H9 (cell line): ENCODE results near the gene SETBP1. TPM values are rescaled to one million over a fixed set of nuclear protein-coding genes. Genes with fewer than 3 reads are reported as not detected.

Experiments
- DNase-seq: peaks from one replicate; pipeline ENCODE4 v3.0.0-alpha.2; 2017
- H2AFZ ChIP-seq: one replicate; pipeline ENCODE4 v1.6.1; 2013; ENCODE audit warnings: mild to moderate bottlenecking, low read length, control low read depth, moderate library complexity
- H2AK5ac ChIP-seq: 2 replicates; pipeline ENCODE4 v1.6.1; 2013; ENCODE audit warnings: low read length, control low read depth, mixed read lengths; ENCODE audit not compliant: insufficient read length
- H2BK120ac ChIP-seq: one replicate; pipeline ENCODE4 v1.6.1; 2013; ENCODE audit warnings: low read depth, mild to moderate bottlenecking, low read length, control low read depth, inconsistent platforms; ENCODE audit not compliant: poor library complexity, severe bottlenecking
- H2BK12ac ChIP-seq: 2 replicates; pipeline ENCODE4 v1.6.1; 2013; ENCODE audit warnings: low read length, control low read depth, mixed read lengths, low read depth; ENCODE audit not compliant: insufficient read length
- H2BK15ac ChIP-seq: 2 replicates; pipeline ENCODE4 v1.6.1; 2013; ENCODE audit warnings: low read depth, low read length, control low read depth
- H2BK20ac ChIP-seq: one replicate; pipeline ENCODE4 v1.6.1; 2013; ENCODE audit warnings: low read depth, mild to moderate bottlenecking, low read length, control low read depth, inconsistent platforms; ENCODE audit not compliant: poor library complexity, severe bottlenecking
- H2BK5ac ChIP-seq: 2 replicates; pipeline ENCODE4 v1.6.1; 2013; ENCODE audit warnings: low read length, control low read depth, mixed read lengths; ENCODE audit not compliant: insufficient read length
- H3K14ac ChIP-seq: 2 replicates; pipeline ENCODE4 v1.6.1; 2013; ENCODE audit warnings: low read length, control low read depth; ENCODE audit not compliant: insufficient read depth
- H3K18ac ChIP-seq: 2 replicates; pipeline ENCODE4 v1.6.1; 2013; ENCODE audit warnings: low read depth, mild to moderate bottlenecking, mixed read lengths, low read length, control low read depth; ENCODE audit not compliant: insufficient read length
- H3K23ac ChIP-seq: 2 replicates; pipeline ENCODE4 v1.6.1; 2013; ENCODE audit warnings: low read length, control low read depth, mixed read lengths, low read depth; ENCODE audit not compliant: insufficient read length
- H3K23me2 ChIP-seq: 2 replicates; pipeline ENCODE4 v1.6.1; 2013; ENCODE audit warnings: low read depth, mild to moderate bottlenecking, mixed read lengths, low read length, control low read depth; ENCODE audit not compliant: insufficient read length, poor library complexity, severe bottlenecking
- H3K27ac ChIP-seq: 2 replicates; pipeline ENCODE4 v1.5.1; 2013; ENCODE audit warnings: low read length, control low read depth, mixed read lengths, low read depth; ENCODE audit not compliant: insufficient read length
- H3K27me3 ChIP-seq: 2 replicates; pipeline ENCODE4 v1.6.1; 2013; ENCODE audit warnings: low read length, control low read depth, inconsistent platforms; ENCODE audit not compliant: insufficient read depth
- H3K4ac ChIP-seq: 2 replicates; pipeline ENCODE4 v1.6.1; 2013; ENCODE audit warnings: low read depth, mild to moderate bottlenecking, control low read depth, inconsistent platforms, low read length, moderate library complexity
- H3K4me1 ChIP-seq: 2 replicates; pipeline ENCODE4 v1.6.1; 2013; ENCODE audit warnings: low read length, control low read depth, inconsistent platforms; ENCODE audit not compliant: insufficient read depth
- H3K4me2 ChIP-seq: 2 replicates; pipeline ENCODE4 v1.6.1; 2013; ENCODE audit warnings: low read length, control low read depth, mixed read lengths; ENCODE audit not compliant: insufficient read length, insufficient read depth
- H3K56ac ChIP-seq: 2 replicates; pipeline ENCODE4 v1.6.1; 2013; ENCODE audit warnings: low read depth, mild to moderate bottlenecking, mixed read lengths, low read length, control low read depth; ENCODE audit not compliant: insufficient read length
- H3K79me1 ChIP-seq: 2 replicates; pipeline ENCODE4 v1.6.1; 2013; ENCODE audit warnings: low read depth, mild to moderate bottlenecking, moderate library complexity, low read length, control low read depth, inconsistent platforms; ENCODE audit not compliant: insufficient read depth, poor library complexity, severe bottlenecking
- H3K79me2 ChIP-seq: 2 replicates; pipeline ENCODE4 v1.6.1; 2013; ENCODE audit warnings: low read length, control low read depth, inconsistent platforms; ENCODE audit not compliant: insufficient read depth
- H3K9ac ChIP-seq: 2 replicates; pipeline ENCODE4 v1.6.1; 2013; ENCODE audit warnings: low read length, control low read depth, mixed read lengths; ENCODE audit not compliant: insufficient read length; ENCODE audit errors: extremely low read depth
- H3K9me3 ChIP-seq: one replicate; pipeline ENCODE4 v1.6.1; 2013; ENCODE audit warnings: low read depth, low read length, inconsistent platforms; ENCODE audit not compliant: control insufficient read depth
- H3T11ph ChIP-seq: one replicate; pipeline ENCODE4 v1.6.1; 2013; ENCODE audit warnings: mild to moderate bottlenecking, low read length, control low read depth, inconsistent platforms
- H4K20me1 ChIP-seq: one replicate; pipeline ENCODE4 v1.6.1; 2013; ENCODE audit not compliant: control insufficient read depth, insufficient read length, insufficient read depth
- H4K5ac ChIP-seq: 2 replicates; pipeline ENCODE4 v1.6.1; 2013; ENCODE audit warnings: low read depth, mild to moderate bottlenecking, mixed read lengths, low read length, control low read depth; ENCODE audit not compliant: insufficient read length
- H4K8ac ChIP-seq: replicated peaks from 2 replicates; pipeline ENCODE4 v1.6.1; 2013; ENCODE audit warnings: low read length, control low read depth, mixed read lengths, low read depth; ENCODE audit not compliant: insufficient read length
- H4K91ac ChIP-seq: 2 replicates; pipeline ENCODE4 v1.6.1; 2013; ENCODE audit warnings: low read depth, mild to moderate bottlenecking, moderate library complexity, mixed read lengths, low read length, control low read depth; ENCODE audit not compliant: insufficient read length
- H3K27ac Mint-ChIP-seq, 3 experiments: 2 replicates in 2 of 3; 3 replicates in 1 of 3; pipeline ENCODE4 v1.8.0; 2020 to 2021; ENCODE audit warnings: mixed read lengths in 3 of 3, mild to moderate bottlenecking in 1 of 3, moderate library complexity in 1 of 3
- H3K27me3 Mint-ChIP-seq: 2 replicates; pipeline ENCODE4 v1.8.0; 2021; ENCODE audit warnings: low read depth, mild to moderate bottlenecking, moderate library complexity, mixed read lengths
- H3K36me3 Mint-ChIP-seq, 3 experiments: 2 replicates in 2 of 3; 3 replicates in 1 of 3; pipeline ENCODE4 v1.8.0; 2020 to 2021; ENCODE audit warnings: low read depth in 3 of 3, mixed read lengths in 3 of 3; ENCODE audit not compliant: insufficient read depth in 1 of 3
- H3K4me1 Mint-ChIP-seq, 2 experiments: 2 replicates each; pipeline ENCODE4 v1.8.0; 2020; ENCODE audit warnings: mixed read lengths in 2 of 2
- H3K4me3 Mint-ChIP-seq, 2 experiments: 2 replicates in 1 of 2; 3 replicates in 1 of 2; pipeline ENCODE4 v1.8.0; 2020 to 2021; ENCODE audit warnings: mild to moderate bottlenecking in 2 of 2, mixed read lengths in 2 of 2, moderate library complexity in 1 of 2
- H3K9me3 Mint-ChIP-seq, 2 experiments: 2 replicates in 1 of 2; 3 replicates in 1 of 2; pipeline ENCODE4 v1.8.0; 2020; ENCODE audit warnings: mild to moderate bottlenecking in 2 of 2, mixed read lengths in 2 of 2, moderate library complexity in 1 of 2
- WGBS: extraction: QIAGEN DNeasy Blood & Tissue Kit; methylation state at CpG from one replicate; pipeline ENCODE4 v1.1.7; 2013; ENCODE audit warnings: missing lambda C conversion rate, low lambda C conversion rate, mixed read lengths; ENCODE audit not compliant: insufficient read length; ENCODE audit errors: extremely low coverage; 5-methylcytosine and 5-hydroxymethylcytosine counted together
- total RNA-seq: library from RNA; stranded (reverse); gene quantifications from 2 replicates; pipeline ENCODE4 v1.2.1, GENCODE V29; 2021
- TF ChIP-seq, protein P1 (sequence below): fragments of 200-600 bp; sonication (generic); conservative IDR thresholded peaks from 3 replicates; pipeline ENCODE4 v1.8.0; 2021; ENCODE audit warnings: antibody characterized with exemption, mild to moderate bottlenecking

Gene SETBP1
- total RNA-seq, 1 experiment from 2014 or later = 4.6 TPM

DNA sequence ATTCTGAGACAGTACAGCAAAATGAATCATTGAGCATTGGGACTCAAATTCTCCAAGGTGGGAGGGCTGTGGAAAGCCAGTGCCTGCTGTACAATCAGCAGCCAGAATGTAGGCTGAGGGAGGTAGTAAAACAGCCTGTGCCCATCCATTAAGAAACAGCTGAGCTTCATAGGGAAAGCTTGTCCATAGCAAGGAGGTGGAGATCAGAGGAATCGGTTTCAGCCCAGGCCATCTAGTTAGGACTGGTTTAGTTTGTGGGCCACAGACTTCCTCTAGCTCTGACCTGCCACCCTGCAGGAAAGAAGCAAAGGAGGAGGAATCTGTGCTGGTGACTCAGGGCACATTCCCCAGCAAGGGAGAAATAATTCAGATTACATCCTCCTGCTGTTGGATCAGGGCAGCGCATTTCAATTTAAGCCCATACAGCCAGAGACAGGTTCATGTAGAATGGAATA is 333.4 kb downstream of the SETBP1 start:
- Histone ChIP-seq H3K4me2 (no peak overlapping the region), H2BK15ac (no peak overlapping the region), H3K27ac (no peak overlapping the region), H3K27me3 (no peaks in the 10 kb centered on the region), H3K23me2 (no peaks in the 10 kb centered on the region), H3K4ac (no peak overlapping the region), H4K8ac (no peak overlapping the region), H2BK20ac (no peak overlapping the region), H4K20me1 (no peaks in the 10 kb centered on the region), H3K14ac (no peak overlapping the region), H3K9me3 (no peaks in the 10 kb centered on the region), H3K79me2 (no peaks in the 10 kb centered on the region), H3T11ph (no peak overlapping the region), H2BK12ac (no peak overlapping the region), H3K4me1 (peaks cover 10% of the 10 kb centered on the region; the same call in 1 of the 2 replicates), H2AK5ac (no peak overlapping the region), H4K91ac (no peak overlapping the region), H3K9ac (no peak overlapping the region), H3K56ac (no peak overlapping the region), H4K5ac (no peak overlapping the region), H2BK5ac (no peak overlapping the region), H2BK120ac (no peak overlapping the region), H3K79me1 (no peaks in the 10 kb centered on the region), H3K18ac (no peak overlapping the region), H3K23ac (no peak overlapping the region), H2AFZ (no peak overlapping the region)
- H3K36me3 Mint-ChIP-seq = no peaks in the 10 kb centered on the region
- H3K4me3 Mint-ChIP-seq = no peak overlapping the region
- TF ChIP-seq, protein P1, sequence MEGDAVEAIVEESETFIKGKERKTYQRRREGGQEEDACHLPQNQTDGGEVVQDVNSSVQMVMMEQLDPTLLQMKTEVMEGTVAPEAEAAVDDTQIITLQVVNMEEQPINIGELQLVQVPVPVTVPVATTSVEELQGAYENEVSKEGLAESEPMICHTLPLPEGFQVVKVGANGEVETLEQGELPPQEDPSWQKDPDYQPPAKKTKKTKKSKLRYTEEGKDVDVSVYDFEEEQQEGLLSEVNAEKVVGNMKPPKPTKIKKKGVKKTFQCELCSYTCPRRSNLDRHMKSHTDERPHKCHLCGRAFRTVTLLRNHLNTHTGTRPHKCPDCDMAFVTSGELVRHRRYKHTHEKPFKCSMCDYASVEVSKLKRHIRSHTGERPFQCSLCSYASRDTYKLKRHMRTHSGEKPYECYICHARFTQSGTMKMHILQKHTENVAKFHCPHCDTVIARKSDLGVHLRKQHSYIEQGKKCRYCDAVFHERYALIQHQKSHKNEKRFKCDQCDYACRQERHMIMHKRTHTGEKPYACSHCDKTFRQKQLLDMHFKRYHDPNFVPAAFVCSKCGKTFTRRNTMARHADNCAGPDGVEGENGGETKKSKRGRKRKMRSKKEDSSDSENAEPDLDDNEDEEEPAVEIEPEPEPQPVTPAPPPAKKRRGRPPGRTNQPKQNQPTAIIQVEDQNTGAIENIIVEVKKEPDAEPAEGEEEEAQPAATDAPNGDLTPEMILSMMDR = peak; percentile 37; the same call in 2 of the 3 replicates
- peak overlapping the region in 1 of 3 experiments; percentile 40; a peak in 2 of 7 replicates for H3K27ac Mint-ChIP-seq
- DNase-seq = peak; percentile 60
- no CpG with 5 or more reads among the region's 2 CpGs for WGBS
- peaks cover 47 to 54% of the 10 kb centered on the region in 2 experiments for H3K4me1 Mint-ChIP-seq
- H3K27me3 Mint-ChIP-seq = no peaks in the 10 kb centered on the region
- H3K9me3 Mint-ChIP-seq = peaks cover 0 to 3% of the 10 kb centered on the region in 2 experiments; a peak in 2 of 5 replicates
